Fibroblast of mammary gland (primary cell): Measurements from ENCODE around the gene BTRC.
"Not testable (repeated sequence)": the region's sequence is repeated elsewhere in the genome, so short reads cannot be mapped to it uniquely, and the experiment has no call there.

Source experiments
- DNase-seq: peaks from one replicate; pipeline ENCODE4 v3.0.0-alpha.2; 2010; ENCODE audit warnings: low read depth
- H3K4me3 ChIP-seq: 2 replicates; pipeline ENCODE4 v1.5.1; 2011; ENCODE audit warnings: low read depth, mild to moderate bottlenecking, low read length, moderate library complexity; ENCODE audit not compliant: control insufficient read depth
- CTCF ChIP-seq: conservative IDR thresholded peaks from 2 replicates; pipeline ENCODE4 v1.5.1; 2011; ENCODE audit warnings: low read depth, low read length, inconsistent platforms; ENCODE audit not compliant: control insufficient read depth, insufficient read depth

Gene BTRC

GRCh38 chr10:101341438-101341837 lies 12.5 kb upstream of the BTRC start:
- H3K4me3 ChIP-seq, result no peak overlapping the region
- DNase-seq, result no peak
- TF ChIP-seq CTCF, result no peak

- DNase-seq, result no peak
- no peak overlapping the region for H3K4me3 ChIP-seq
- no peak for TF ChIP-seq CTCF
Observed at GRCh38 chr10:101346177-101346576, 7.8 kb upstream of the BTRC start.

GRCh38 chr10:101351017-101351416 lies 2.9 kb upstream of the BTRC start:
- DNase-seq, result no peak
- TF ChIP-seq CTCF, result no peak
- H3K4me3 ChIP-seq, result no peak overlapping the region

- H3K4me3 ChIP-seq, result no peak overlapping the region
- TF ChIP-seq CTCF, result no peak
- DNase-seq, result no peak
Observed at GRCh38 chr10:101351477-101351876, 2.5 kb upstream of the BTRC start.

- H3K4me3 ChIP-seq, DNase-seq: not testable (repeated sequence)
Observed at GRCh38 chr10:101352857-101353256, 1.1 kb upstream of the BTRC start.

- DNase-seq, result peak; percentile 37
- peak overlapping the region; percentile 82 for H3K4me3 ChIP-seq
- no peak for TF ChIP-seq CTCF
Observed at GRCh38 chr10:101354328-101355071, 535 bp downstream of the BTRC start.

GRCh38 chr10:101355072-101355706 lies 1.2 kb downstream of the BTRC start:
- DNase-seq, result no peak
- H3K4me3 ChIP-seq, result peak overlapping the region; percentile 82

More at GRCh38 chr10:101355072-101355706, 1.2 kb downstream of the BTRC start:
- no peak for TF ChIP-seq CTCF
